AG08395 (cell line): ENCODE data around the gene NRTN.
"Not testable (repeated sequence)": the region's sequence is repeated elsewhere in the genome, so short reads cannot be mapped to it uniquely, and the experiment has no call there.

Experiments
- DNase-seq: peaks from one replicate; pipeline ENCODE4 v3.0.0; 2012; ENCODE audit warnings: mixed read lengths, low spot score

NRTN gene

DNA sequence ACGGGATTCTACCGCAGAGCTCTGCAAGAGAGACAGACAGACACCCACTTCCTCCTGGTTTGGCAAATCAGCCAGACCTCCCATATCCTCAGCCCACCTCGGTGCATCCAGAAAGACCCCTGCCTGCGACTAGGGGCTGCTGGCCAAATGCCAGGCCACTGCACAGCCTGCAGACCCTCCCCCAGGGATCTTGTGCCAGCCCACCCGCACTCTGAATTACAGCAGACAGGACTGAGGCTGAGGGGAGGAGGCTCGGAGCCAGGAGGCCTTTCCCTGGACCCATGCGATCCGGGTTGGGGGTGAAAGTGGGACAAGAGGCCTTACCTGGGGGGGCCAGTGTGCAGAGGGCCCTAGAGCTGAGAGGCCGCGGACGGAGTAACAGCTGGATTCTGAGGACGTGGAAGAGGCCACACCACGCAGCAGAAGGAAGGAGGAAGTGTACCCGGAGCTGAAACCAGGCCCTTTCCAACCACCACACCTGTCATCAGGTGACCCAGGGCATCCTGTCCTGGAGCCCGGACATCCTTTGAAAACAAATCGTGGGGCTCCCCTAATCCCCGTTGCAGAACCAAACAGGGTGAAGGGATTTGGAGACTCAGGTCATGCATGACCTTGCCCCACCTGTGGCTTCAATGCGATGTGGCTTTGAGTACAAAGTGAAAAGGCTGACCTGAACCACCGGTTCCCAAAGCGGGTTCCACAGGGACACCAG lies 33.6 kb downstream of the NRTN start:
- no peak for DNase-seq

DNA sequence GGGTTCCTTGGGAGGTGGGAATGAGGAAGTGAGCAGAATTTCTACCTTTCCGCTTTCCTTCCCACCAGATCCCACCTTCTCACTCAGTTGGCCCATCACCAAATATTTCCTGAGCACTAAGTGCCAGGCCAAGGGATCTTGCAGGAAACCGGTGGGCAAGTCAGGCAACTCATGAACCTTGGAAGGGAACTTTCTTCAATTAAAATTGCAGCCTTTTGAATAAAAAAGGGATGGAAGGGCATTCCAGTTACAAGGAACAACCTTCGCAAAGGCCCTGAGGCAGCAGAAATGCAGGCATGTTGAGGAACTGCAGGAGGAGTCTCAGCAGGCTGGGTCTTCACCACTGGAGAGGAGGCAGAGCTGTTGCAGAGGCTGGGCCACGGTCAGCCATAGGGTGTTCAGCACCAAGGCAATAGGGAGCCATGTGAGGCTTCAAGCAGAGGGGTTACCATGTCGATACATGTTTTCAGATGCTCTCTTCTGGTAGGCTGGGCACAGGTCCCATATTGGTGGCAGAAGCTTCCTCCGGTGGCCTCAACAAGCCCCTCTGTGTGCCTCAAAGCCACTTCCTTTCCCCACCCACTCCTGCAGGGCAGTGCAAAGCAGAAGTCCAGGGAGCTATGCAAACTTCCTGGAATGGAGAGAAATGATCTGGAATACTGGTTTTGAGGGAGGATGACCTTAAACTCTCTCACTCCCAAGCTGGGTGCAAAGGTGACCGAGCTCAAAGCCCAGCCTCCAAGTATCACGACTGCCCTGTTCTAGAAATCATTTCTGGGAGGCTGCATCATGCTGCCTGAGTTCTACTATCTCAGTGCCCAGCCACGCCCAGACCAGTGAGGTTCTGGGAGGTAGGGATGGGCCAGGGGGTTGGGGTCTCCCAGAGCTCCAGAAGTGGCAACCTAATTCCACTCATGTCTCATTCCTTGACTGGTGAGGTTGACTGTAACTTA lies 34.5 kb downstream of the NRTN start, which contains the start of gene FUT6:
Gene FUT6, minus strand, starts transcription at position 638 of the 953 bp plus-strand sequence. CDS start 7,135 bp downstream, outside the sequence.
- DNase-seq = no peak

DNA sequence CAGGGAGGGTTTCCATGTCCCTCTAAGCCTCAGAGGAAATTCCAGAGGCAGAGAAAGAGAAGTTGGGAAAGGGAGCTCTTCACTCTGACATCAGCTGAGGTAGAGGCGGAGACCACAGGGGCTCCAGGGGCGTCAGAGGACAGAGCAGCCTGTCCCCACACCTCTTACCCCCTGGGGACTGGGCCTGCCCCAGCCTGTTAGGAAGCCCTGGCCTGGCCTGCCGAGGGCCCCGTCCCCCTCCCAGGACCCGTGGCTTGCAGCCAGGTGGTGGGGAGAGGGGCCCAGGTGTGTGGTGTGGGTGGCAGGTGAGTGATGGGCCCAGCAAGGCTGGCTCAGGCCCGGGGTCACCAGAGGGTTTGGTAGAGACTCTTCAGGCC lies 36.9 kb downstream of the NRTN start:
- not testable (repeated sequence) for DNase-seq

DNA sequence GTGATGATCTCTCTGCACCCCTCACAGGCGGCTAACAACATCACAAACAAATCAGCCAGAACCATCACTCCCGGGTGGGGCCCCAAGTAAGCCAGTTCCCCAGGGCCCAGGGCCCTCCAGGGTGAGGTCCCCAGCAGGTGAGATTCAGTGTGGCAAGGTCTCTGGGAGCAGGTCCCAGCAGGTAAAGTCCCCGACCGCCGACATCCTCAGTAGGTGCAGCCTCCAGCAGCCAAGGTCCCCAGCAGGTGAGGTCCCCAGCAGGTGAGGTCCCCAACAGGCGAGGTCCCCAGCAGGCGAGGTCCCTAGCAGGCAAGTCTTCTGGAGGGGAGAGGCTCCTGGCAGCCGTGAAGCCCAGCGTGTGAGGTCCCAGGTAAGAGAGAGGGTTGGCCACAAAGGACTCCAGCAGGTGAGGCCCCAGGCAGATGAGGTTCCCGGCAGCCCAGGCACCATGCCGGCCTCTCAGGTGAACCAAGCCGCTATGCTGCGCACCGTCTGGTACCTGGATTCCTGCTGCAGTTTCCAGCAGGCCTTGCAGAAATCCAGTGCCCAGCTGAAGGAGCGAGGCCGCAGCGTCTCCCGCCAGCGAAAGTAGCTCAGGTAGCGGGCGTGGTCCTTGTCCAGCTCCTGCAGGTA lies 38.5 kb downstream of the NRTN start:
- no peak for DNase-seq

DNA sequence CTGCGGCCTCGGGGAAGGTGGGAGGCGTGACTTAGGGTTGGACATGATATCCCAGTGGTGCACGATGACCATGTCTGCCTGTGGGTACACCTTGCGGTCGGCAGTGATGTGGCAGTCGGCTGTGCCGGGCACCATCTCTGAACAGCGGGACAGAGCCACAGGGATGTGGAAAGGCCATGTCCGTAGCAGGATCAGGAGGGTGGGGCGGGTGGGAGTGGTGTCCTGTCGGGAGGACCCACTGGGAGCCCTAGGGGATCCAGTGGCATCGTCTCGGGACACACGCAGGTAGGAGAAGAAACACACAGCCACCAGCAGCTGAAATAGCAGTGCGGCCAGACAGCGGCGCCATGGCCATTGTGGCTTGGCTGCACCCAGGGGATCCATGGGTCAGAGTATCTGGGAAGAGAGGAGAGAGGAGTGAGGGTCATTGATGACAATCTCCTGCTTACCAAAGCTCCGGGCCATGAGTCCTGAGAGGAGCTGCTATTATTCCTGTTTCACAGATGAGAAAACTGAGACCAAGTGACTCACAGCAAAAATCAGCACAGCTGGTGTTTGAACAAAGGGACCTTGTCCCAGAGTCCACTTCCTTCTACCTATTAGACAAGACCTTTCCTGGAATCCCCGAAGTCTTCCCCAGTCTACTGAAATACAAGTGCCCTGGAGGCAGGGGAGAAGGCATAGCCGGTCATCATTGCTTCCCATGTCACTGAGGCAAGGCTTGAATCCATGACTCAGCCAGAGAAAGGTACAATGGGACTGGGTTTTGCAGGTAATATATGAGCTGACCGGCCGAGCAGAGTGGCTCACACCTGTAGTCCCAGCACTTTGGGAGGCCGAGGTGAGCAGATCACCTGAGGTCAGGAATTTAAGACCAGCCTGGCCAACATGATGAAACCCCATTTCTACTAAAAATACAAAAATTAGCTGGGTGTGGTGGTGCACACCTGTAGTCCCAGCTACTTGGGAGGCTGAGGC lies 39.9 kb downstream of the NRTN start:
- DNase-seq = no peak

DNA sequence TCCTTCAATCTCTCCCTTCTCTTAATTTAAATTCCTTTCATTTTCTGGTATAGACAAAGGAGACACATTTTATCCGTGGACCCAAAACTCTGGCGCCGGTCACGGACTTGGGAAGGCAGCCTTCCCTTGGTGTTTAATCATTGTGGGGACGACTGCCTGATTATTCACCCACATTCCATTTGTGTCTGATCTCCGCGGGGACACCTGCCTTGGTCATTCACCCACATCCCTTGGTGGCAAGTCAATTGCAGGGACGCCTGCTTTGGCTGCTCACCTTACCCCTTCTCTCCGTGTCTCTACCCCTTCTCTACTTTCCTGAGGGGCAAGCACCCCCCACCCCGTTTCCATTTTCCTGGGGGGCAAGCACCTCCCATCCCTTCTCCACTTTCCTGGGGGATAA lies 43.0 kb downstream of the NRTN start:
- not testable (repeated sequence) for DNase-seq

DNA sequence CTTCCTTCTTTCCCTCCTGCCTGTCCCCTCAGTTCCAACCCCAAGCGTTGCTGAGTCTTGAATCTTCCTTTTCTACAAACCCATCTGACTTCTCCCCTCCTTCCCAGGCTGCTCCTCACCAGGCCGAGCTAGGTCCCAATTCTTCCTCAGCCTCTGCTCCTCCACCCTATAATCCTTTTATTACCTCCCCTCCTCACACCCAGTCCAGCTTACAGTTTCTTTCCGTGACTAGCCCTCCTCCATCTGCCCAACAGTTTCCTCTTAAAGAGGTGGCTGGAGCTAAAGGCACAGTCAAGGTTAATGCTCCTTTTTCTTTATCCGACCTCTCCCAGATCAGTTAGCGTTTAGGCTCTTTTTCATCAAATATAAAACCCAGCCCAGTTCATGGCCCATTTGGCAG lies 43.8 kb downstream of the NRTN start:
- not testable (repeated sequence) for DNase-seq

DNA sequence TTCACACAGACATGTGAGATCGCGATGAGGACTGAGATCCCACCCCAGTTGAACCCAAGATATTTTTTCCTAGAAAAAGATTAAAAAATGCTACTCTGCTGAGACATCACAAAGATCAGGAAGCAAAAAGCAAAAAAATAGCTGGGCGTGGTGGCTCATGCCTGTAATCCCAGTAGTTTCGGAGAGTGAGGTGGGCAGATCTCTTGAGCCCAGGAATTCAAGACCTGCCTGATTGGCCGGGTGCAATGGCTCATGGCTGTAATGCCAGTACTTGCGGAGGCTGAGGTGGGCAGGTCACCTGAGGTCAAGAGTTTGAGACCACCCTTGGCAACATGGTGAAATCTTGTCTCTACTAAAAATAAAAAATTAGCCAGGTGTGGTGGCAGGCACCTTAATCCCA lies 45.3 kb downstream of the NRTN start:
- DNase-seq = no peak

DNA sequence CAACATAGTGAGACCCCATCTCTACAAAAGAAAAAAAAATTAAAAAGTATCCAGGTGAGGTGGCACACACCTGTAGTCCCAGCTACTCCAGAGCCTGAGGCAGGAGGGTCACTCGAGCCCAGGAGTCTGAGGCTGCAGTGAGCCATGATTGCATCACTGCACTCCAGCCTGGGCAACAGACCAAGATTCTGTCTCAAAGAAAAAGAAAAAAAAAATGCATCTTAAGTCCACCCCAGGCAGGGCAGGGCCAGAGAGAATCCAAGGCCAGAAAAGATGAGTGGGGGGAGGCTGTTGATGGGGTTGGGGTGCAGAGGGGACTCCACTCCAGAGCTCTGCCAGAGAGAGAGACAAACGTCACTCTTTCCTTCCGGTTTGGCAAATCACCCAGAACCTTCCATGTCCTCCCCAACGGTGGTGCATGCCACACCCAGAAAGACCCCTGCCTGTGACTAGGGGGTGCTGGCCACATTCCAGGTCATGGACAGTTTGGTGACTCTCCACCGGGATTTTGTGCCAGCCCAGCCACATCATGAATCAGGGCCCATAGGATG lies 46.0 kb downstream of the NRTN start:
- DNase-seq = no peak

DNA sequence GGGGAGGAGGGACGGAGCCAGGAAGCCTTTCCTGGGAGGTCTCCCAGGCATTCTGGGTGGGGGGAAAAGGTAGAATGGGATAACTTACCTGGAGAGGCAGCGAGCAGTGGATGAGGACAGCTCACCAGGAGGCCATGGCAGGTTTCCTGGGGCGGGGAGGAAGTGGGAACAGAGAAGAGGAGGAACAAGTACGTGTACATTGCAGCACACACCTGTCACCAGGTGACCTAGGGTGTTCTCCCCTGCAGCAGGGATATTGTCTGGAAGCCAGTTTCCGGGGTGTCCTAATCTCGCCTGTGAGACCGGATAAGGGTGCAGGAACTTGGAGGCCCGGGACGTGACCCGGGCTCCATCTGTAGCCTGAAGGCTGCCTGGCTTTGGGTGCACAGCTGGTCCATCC lies 46.4 kb downstream of the NRTN start, which contains the start of gene FUT3:
Gene FUT3, minus strand, starts transcription at position 148 of the 400 bp plus-strand sequence.
- DNase-seq = no peak

DNA sequence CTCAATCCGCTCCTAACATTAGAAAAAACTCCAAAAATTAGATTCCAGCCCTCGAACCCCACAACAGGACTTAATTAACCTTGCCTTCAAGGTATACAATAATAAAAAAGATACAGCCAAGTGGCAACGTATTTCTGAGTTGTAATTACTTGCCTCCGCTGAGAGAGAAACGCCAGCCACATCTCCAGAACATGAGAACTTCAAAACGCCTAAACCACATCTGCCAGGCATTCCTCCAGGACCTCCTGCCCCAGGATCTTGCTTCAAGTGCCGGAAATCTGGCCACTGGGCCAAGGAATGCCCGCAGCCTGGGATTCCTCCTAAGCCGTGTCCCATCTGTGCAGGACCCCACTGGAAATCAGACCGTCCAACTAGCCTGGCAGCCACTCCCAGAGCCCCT lies 49.3 kb downstream of the NRTN start:
- not testable (repeated sequence) for DNase-seq

DNA sequence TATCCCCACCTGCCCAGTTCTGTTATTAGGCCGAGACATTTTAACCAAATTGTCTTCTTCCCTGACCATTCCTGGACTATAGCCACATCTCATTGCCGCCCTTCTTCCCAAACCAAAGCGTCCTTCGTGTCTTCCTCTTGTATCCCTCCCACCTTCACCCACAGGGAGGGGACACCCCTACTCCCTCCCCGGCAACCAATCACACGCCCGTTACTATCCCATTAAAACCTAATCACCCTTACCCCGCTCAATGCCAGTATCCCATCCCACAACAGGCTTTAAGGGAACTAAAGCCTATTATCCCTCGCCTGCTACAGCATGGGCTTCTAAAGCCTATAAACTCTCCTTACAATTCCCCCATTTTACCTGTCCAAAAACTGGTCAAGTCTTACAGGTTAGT lies 50.3 kb downstream of the NRTN start:
- not testable (repeated sequence) for DNase-seq

DNA sequence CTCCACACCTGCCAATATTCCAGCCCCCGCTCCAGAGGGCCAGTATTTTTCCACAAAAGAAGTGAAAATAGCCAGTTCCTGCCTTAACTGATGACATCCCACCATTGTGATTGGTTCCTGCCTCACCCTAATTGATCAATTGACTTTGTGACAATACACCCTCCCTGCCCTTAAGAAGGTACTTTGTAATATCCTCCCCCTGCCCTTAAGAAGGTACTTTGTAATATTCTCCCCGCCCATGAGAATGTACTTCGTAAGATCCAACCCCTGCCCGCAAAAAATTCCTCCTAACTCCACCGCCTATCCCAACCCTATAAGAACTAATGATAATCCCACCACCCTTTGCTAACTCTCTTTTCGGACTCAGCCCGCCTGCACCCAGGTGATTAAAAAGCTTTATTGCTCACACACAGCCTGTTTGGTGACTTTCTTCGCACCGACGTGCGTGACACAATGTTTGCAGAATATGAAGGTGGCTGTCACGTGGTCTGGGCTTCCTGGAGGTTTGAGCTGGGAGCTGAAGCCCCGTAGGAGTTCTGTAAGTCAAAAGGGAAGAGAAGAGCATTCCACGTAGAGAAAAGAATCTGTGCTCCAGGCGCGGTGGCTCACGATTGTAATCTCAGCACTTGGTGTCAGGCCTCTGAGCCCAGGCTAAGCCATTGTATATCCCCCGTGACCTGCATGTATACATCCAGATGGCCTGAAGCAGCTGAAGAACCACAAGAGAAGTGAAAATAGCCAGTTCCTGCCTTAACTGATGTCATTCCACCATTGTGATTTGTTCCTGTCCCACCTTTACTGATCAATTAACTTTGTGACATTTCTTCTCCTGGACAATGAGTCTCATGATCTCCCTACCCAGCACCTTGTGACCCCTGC lies 52.6 kb downstream of the NRTN start:
- no peak for DNase-seq

DNA sequence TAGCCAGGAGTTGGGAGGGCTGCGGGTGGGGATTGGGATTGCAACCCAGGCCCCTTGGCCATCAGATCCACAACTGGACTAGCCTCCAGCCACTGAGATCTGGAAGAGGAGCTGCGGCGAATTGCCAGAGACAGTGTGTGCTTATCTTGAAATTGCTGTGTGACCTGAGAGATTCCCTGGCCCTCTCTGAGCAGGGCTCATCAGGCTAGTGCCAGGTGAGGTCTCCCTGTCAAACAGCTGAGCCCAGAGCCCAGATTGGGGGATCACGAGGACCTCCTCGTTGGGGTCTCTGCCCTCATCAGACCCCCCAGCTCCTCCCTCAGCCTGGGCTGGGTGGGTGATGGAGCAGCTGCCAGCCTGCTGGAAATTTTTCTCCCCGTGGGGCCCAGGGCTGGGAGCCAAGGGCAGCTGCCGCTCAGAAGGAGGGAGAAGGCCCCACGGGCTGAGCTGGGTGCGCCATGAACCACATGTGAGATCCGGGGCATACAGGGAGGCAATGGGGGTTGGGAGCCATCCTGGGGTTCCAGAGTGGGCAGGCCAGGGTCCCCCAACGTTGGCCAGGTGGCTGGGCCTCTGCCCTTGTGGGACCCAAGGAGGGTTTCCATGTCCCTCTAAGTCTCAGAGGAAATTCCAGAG lies 58.3 kb downstream of the NRTN start:
- no peak for DNase-seq

DNA sequence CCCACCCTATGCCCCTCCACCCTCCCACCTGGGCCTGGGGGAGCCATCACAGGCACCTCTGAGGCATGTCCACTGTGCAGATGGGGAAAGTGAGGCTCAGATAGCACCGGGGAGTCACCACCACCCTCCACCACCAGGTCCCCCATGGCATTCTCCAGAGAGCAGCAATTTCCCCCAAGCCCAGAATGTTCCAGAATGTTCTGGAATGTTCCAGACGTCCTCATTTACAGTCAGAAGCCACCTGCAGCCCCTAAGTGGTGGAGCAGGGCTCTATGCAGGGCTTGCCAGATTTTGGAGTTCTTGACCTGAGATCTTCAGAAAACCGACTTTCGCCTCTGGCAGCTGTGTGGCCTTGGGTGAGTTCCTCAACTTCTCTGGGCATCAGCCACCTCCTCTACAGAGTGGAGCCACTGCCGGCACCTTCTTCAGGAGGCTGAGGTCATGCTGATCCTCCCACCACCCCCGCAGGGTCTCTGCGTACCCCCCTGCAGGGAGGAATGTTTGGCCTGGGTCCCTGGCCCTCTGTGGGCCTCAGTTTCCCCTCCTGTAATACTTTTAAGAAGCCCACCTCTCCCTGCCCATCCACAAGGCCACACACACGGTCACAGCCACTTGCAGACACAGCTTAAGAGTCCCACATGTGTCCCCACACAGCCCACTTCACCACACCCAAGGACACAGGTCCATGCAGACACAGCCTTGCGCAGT lies 59.3 kb downstream of the NRTN start:
- DNase-seq = no peak

DNA sequence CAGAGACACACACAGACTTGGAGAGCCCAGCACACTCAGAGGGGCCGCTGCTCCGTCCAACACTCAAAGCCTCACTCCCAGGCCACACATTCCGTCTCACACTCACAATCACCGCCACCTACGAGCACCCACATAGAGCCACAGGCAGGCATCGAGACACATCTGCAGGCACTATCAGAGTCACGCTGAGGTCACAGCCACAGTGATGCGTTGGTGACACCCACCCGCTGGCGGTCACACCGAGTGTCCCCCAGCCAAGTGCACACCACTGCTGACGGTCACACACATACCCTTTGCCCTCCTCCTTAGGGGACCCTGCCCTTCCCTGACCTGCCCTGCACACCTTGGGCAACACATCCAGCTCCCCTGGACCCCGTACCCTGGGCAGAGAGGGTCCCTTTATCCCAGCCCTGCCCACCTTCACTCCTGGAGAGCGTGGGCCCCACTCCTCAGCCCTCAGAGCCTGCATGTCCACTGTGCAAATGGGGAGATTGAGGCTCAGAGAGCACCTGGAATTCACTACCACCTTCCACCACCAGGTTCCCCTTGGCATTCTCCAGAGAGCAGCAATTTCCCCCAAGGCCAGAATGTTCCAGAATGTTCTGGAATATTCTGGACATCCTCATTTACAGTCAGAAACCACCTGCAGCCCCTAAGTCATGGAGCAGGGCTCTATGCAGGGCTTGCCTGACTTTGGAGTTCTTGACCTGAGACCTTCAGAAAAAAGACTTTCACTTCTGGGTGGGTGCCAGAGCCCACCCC lies 60.0 kb downstream of the NRTN start:
- DNase-seq = no peak

DNA sequence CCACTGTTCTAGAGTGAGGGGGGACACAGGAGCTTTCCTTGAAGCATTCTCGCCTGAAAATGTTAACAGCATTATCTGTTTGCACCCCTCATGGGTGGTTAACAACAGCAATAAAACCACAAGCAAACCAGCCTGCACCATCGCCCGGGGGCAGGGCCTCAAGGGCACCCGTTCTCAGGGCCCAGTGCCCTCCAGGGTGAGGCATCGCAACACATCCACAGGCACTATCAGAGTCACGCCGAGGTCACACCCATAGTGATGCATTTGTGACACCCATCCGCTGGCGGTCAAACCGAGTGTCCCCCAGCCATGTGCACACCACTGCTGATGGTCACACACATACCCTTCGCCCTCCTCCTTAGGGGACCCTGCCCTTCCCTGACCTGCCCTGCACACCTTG lies 60.9 kb downstream of the NRTN start:
- DNase-seq = no peak
